H1 (cell line): ENCODE data around the gene CDK10. TPM values are rescaled to one million over a fixed set of nuclear protein-coding genes. Genes with fewer than 3 reads are reported as not detected.
A peak's percentile ranks its signal among the peaks of the same experiment; 100 is the strongest.

ENCODE experiments used
- CTCF ChIA-PET: fragments of 300-600 bp; sonication (Branson Sonifier 250); formaldehyde crosslinking; loops from one replicate; lab custom pipeline; 2021; ENCODE audit not compliant: partially characterized antibody; lab: Charles Lee
- POLR2A ChIA-PET: fragments of 300-600 bp; sonication (Branson Sonifier 250); formaldehyde crosslinking; loops from one replicate; lab custom pipeline; 2021; ENCODE audit warnings: inconsistent platforms; ENCODE audit not compliant: partially characterized antibody; lab: Charles Lee
- DNase-seq, 2 experiments: peaks; one replicate each; pipeline versions ENCODE4 v3.0.0 to v3.0.0-alpha.2; 2010 to 2022; ENCODE audit warnings: low spot score in 2 of 2, low read depth in 1 of 2, mixed read lengths in 1 of 2
- FAIRE-seq: peaks from 2 replicates; lab custom pipeline; 2011; peaks lifted over from hg19 to GRCh38; lab: Jason Lieb, UNC
- H2AFZ ChIP-seq: 2 replicates; pipeline ENCODE4 v1.8.1; 2012; ENCODE audit warnings: low read length, inconsistent platforms
- H2AK5ac ChIP-seq: 2 replicates; pipeline ENCODE4 v1.6.1; 2013; ENCODE audit warnings: low read depth, low read length
- H2BK120ac ChIP-seq: replicated peaks from 2 replicates; pipeline ENCODE3; 2013; ENCODE audit warnings: low read depth, low read length, inconsistent platforms
- H2BK12ac ChIP-seq: 2 replicates; pipeline ENCODE4 v1.6.1; 2013; ENCODE audit warnings: low read depth, low read length
- H2BK15ac ChIP-seq: 2 replicates; pipeline ENCODE4 v1.6.1; 2013; ENCODE audit warnings: low read length
- H2BK20ac ChIP-seq: 2 replicates; pipeline ENCODE4 v1.6.1; 2013; ENCODE audit warnings: low read length
- H2BK5ac ChIP-seq: 2 replicates; pipeline ENCODE4 v1.6.1; 2013; ENCODE audit warnings: low read depth, low read length
- H3K14ac ChIP-seq: 2 replicates; pipeline ENCODE4 v1.6.1; 2013; ENCODE audit warnings: inconsistent platforms; ENCODE audit not compliant: insufficient read length
- H3K18ac ChIP-seq: 2 replicates; pipeline ENCODE4 v1.6.1; 2013; ENCODE audit warnings: low read length; ENCODE audit errors: extremely low read depth
- H3K23ac ChIP-seq: 2 replicates; pipeline ENCODE4 v1.6.1; 2013; ENCODE audit warnings: inconsistent platforms; ENCODE audit not compliant: insufficient read length
- H3K23me2 ChIP-seq: 2 replicates; pipeline ENCODE4 v1.6.1; 2013; ENCODE audit warnings: low read depth, low read length
- H3K27ac ChIP-seq: 2 replicates; pipeline ENCODE4 v1.6.1; 2011; ENCODE audit warnings: low read depth, low read length, inconsistent platforms
- H3K27me3 ChIP-seq, 4 experiments: replicated peaks in 1 of 4; 1 replicate in 1 of 4; 2 replicates in 3 of 4; pipeline versions ENCODE4 v1.6.1 to v1.8.1; 2011 to 2013; ENCODE audit warnings: low read length in 3 of 4, mild to moderate bottlenecking in 3 of 4, inconsistent platforms in 2 of 4, mixed read lengths in 2 of 4, moderate library complexity in 1 of 4; ENCODE audit not compliant: control insufficient read depth in 3 of 4, insufficient read depth in 3 of 4; ENCODE audit errors: extremely low read depth in 1 of 4
- H3K36me3 ChIP-seq, 4 experiments: 2 replicates each; pipeline versions ENCODE4 v1.6.1 to v1.8.1; 2011 to 2013; ENCODE audit warnings: mild to moderate bottlenecking in 4 of 4, low read length in 3 of 4, moderate library complexity in 2 of 4, control low read depth in 1 of 4, inconsistent platforms in 1 of 4; ENCODE audit not compliant: insufficient read depth in 4 of 4, control insufficient read depth in 2 of 4
- H3K4ac ChIP-seq: replicated peaks from 2 replicates; pipeline ENCODE3; 2013; ENCODE audit warnings: low read length, low read depth, mixed read lengths, inconsistent platforms; ENCODE audit not compliant: insufficient read length
- H3K4me1 ChIP-seq, 4 experiments: replicated peaks in 1 of 4; 1 replicate in 1 of 4; 2 replicates in 3 of 4; pipeline versions ENCODE4 v1.6.1 to v1.8.1; 2011 to 2013; ENCODE audit warnings: low read length in 3 of 4, inconsistent platforms in 2 of 4, mixed read lengths in 1 of 4; ENCODE audit not compliant: insufficient read depth in 4 of 4, control insufficient read depth in 3 of 4
- H3K4me2 ChIP-seq, 2 experiments: 2 replicates each; pipeline versions ENCODE4 v1.6.1 to v1.8.1; 2011 to 2013; ENCODE audit warnings: low read depth in 2 of 2, low read length in 2 of 2, control low read depth in 1 of 2, inconsistent platforms in 1 of 2, mild to moderate bottlenecking in 1 of 2; ENCODE audit not compliant: insufficient read depth in 1 of 2
- H3K4me3 ChIP-seq, 4 experiments: fragments of 200-600, 300-600 bp in 1 of 4; sonication (generic), shearing (Covaris generic), sonication (Bioruptor Twin) in 1 of 4; 2 replicates each; pipeline versions ENCODE4 v1.5.1 to v1.8.1; 2011 to 2016; ENCODE audit warnings: low read length in 4 of 4, low read depth in 3 of 4, control low read depth in 2 of 4, inconsistent platforms in 2 of 4, mild to moderate bottlenecking in 2 of 4, mixed read lengths in 1 of 4, moderate library complexity in 1 of 4; ENCODE audit not compliant: insufficient read depth in 2 of 4; ENCODE audit errors: extremely low read depth in 1 of 4
- H3K56ac ChIP-seq: replicated peaks from 2 replicates; pipeline ENCODE3; 2013; ENCODE audit warnings: low read depth, mild to moderate bottlenecking, mixed read lengths, low read length, inconsistent platforms; ENCODE audit not compliant: insufficient read length
- H3K79me1 ChIP-seq: 2 replicates; pipeline ENCODE4 v1.6.1; 2013; ENCODE audit warnings: low read depth, low read length, control low read depth
- H3K79me2 ChIP-seq, 2 experiments: 2 replicates each; pipeline versions ENCODE4 v1.6.1 to v1.8.1; 2012 to 2013; ENCODE audit warnings: low read length in 2 of 2, mild to moderate bottlenecking in 2 of 2, inconsistent platforms in 1 of 2; ENCODE audit not compliant: insufficient read depth in 2 of 2, control insufficient read depth in 1 of 2
- H3K9ac ChIP-seq, 4 experiments: replicated peaks in 1 of 4; 1 replicate in 1 of 4; 2 replicates in 3 of 4; pipeline versions ENCODE4 v1.6.1 to v1.8.1; 2011 to 2013; ENCODE audit warnings: low read depth in 3 of 4, low read length in 3 of 4, control low read depth in 2 of 4, mild to moderate bottlenecking in 2 of 4, moderate library complexity in 2 of 4, inconsistent platforms in 1 of 4; ENCODE audit errors: extremely low read depth in 1 of 4
- H3K9me3 ChIP-seq, 2 experiments: 2 replicates each; pipeline versions ENCODE4 v1.6.1 to v1.8.1; 2012 to 2013; ENCODE audit warnings: mild to moderate bottlenecking in 2 of 2, moderate library complexity in 2 of 2, control low read depth in 1 of 2, inconsistent platforms in 1 of 2, low read depth in 1 of 2, low read length in 1 of 2, mixed read lengths in 1 of 2; ENCODE audit not compliant: insufficient read depth in 2 of 2
- H4K20me1 ChIP-seq, 2 experiments: replicated peaks in 1 of 2; 2 replicates each; pipeline versions ENCODE3 to v1.8.1; 2011 to 2013; ENCODE audit warnings: inconsistent platforms in 2 of 2, low read length in 2 of 2, mild to moderate bottlenecking in 1 of 2; ENCODE audit not compliant: insufficient read depth in 2 of 2, control insufficient read depth in 1 of 2
- H4K5ac ChIP-seq: 2 replicates; pipeline ENCODE4 v1.6.1; 2013; ENCODE audit warnings: low read length, low read depth, mixed read lengths, inconsistent platforms; ENCODE audit not compliant: insufficient read length
- H4K8ac ChIP-seq: 2 replicates; pipeline ENCODE4 v1.8.0; 2013; ENCODE audit warnings: mild to moderate bottlenecking, moderate library complexity, low read length, inconsistent platforms; ENCODE audit not compliant: insufficient read depth; ENCODE audit errors: extremely low read depth
- H4K91ac ChIP-seq: replicated peaks from 2 replicates; pipeline ENCODE3; 2013; ENCODE audit warnings: low read length, mixed read lengths, inconsistent platforms; ENCODE audit not compliant: insufficient read length
- BCL11A ChIP-seq, 2 experiments: IDR thresholded peaks; one replicate each; pipeline ENCODE4 v1.6.1; 2011; ENCODE audit warnings: low read depth in 2 of 2, low read length in 2 of 2, mild to moderate bottlenecking in 2 of 2
- CHD2 ChIP-seq: IDR thresholded peaks from 2 replicates; pipeline ENCODE4 v1.6.1; 2012; ENCODE audit warnings: low read length, improper control_type of control experiment
- EGR1 ChIP-seq: IDR thresholded peaks from 2 replicates; pipeline ENCODE4 v1.6.1; 2011; ENCODE audit warnings: low read depth, low read length, borderline replicate concordance
- GABPA ChIP-seq: IDR thresholded peaks from 2 replicates; pipeline ENCODE4 v1.6.1; 2011; ENCODE audit warnings: mild to moderate bottlenecking, low read length, moderate library complexity, borderline replicate concordance; ENCODE audit not compliant: insufficient read depth
- HDAC6 ChIP-seq: IDR thresholded peaks from one replicate; pipeline ENCODE4 v1.7.1; 2012; ENCODE audit warnings: low read depth, mild to moderate bottlenecking, inconsistent platforms, low read length, moderate library complexity
- JUN ChIP-seq: IDR thresholded peaks from 2 replicates; pipeline ENCODE4 v1.6.1; 2011; ENCODE audit warnings: low read depth, mild to moderate bottlenecking, improper control_type of control experiment, low read length
- JUND ChIP-seq: IDR thresholded peaks from 2 replicates; pipeline ENCODE4 v1.6.1; 2011; ENCODE audit warnings: mild to moderate bottlenecking, improper control_type of control experiment, low read length
- MAFK ChIP-seq: IDR thresholded peaks from 2 replicates; pipeline ENCODE4 v1.6.1; 2012; ENCODE audit warnings: low read depth, mild to moderate bottlenecking, improper control_type of control experiment, low read length
- MAX ChIP-seq: IDR thresholded peaks from 2 replicates; pipeline ENCODE4 v1.6.1; 2012; ENCODE audit warnings: inconsistent platforms
- NANOG ChIP-seq: IDR thresholded peaks from 2 replicates; pipeline ENCODE4 v1.6.1; 2011; ENCODE audit warnings: low read length, low read depth, mild to moderate bottlenecking, inconsistent platforms; ENCODE audit not compliant: insufficient read depth, poor library complexity, severe bottlenecking
- NRF1 ChIP-seq: IDR thresholded peaks from 2 replicates; pipeline ENCODE4 v1.6.1; 2011; ENCODE audit warnings: mild to moderate bottlenecking, low read depth, low read length, improper control_type of control experiment
- POU5F1 ChIP-seq: IDR thresholded peaks from 2 replicates; pipeline ENCODE4 v1.6.1; 2011; ENCODE audit warnings: low read depth, mild to moderate bottlenecking, low read length, moderate library complexity
- SP2 ChIP-seq: IDR thresholded peaks from 2 replicates; pipeline ENCODE4 v1.6.1; 2012; ENCODE audit warnings: mild to moderate bottlenecking, low read length, inconsistent platforms
- TAF1 ChIP-seq: IDR thresholded peaks from 2 replicates; pipeline ENCODE4 v1.6.1; 2011; ENCODE audit warnings: mild to moderate bottlenecking, low read depth, low read length
- WGBS, 2 experiments: shearing (Covaris generic) in 1 of 2; methylation state at CpG; one replicate each; pipeline versions ENCODE4 v1.1.6 to v1.1.7; 2013 to 2015; ENCODE audit warnings: low lambda C conversion rate in 2 of 2, mixed read lengths in 2 of 2, inconsistent platforms in 1 of 2, low coverage in 1 of 2, missing lambda C conversion rate in 1 of 2; ENCODE audit not compliant: insufficient replicate concordance in 2 of 2, insufficient coverage in 1 of 2, insufficient read length in 1 of 2; ENCODE audit errors: extremely low coverage in 1 of 2, missing lambda C conversion rate in 1 of 2; 5-methylcytosine and 5-hydroxymethylcytosine counted together
- polyA plus RNA-seq, 7 experiments: library from polyadenylated mRNA; depleted of rRNA in 3 of 7; stranded (reverse) in 5 of 7; unstranded in 2 of 7; fragments of >200 nt in 5 of 7; fragments of 200-250 nt in 2 of 7; gene quantifications; 1 replicate in 5 of 7; 2 replicates in 1 of 7; 4 replicates in 1 of 7; pipeline versions ENCODE4 v1.2.1 to v1.2.3, GENCODE V29; 2011 to 2013; ENCODE audit warnings: missing spikeins in 2 of 7, mixed read lengths in 2 of 7
- total RNA-seq: library from RNA; stranded (reverse); fragmentation: NEBNext Ultra II Directional; extraction: Animal tissue kit (Norgen Biotek cat#: 25700); gene quantifications from 2 replicates; pipeline ENCODE4 v1.2.1, GENCODE V29; 2021

Gene CDK10
- total and polyA plus RNA-seq, 2 of the 8 experiments (the other 6 are each of a cell fraction or from before 2014, with no cell fraction given) = 49.5 to 83.9 TPM

- H2BK5ac ChIP-seq = no peak overlapping the region
- H3K4me3 ChIP-seq = no peak overlapping the region
- no peak overlapping the region for H3K4me2 ChIP-seq
- no peak overlapping the region for H2AFZ ChIP-seq
- peaks cover 0 to 9% (median 2%) of the 10 kb centered on the region in 4 experiments; a peak in 3 of 7 replicates for H3K27me3 ChIP-seq
- ChIA-PET CTCF (interaction anchor here (0.6 to 7.2 kb wide), 10 partner anchors 7 to 203 kb away, joined by 3 to 69 read pairs (median 4); partner anchors contain the start of gene SPATA2L), POLR2A (interaction anchor here (0.6 to 16.7 kb wide), 5 partner anchors 7 to 166 kb away, joined by 3 to 193 read pairs (median 36); partner anchors contain the start of genes TCF25 and VPS9D1)
- no peak overlapping the region for H4K91ac ChIP-seq
- no peak overlapping the region for H3K4ac ChIP-seq
- H2BK12ac ChIP-seq = 0 out of 2 replicates have a peak overlapping the region, but pooled peaks have one; percentile 50
- H3K14ac ChIP-seq = no peak overlapping the region
- FAIRE-seq = no peak
- no peak for TF ChIP-seq EGR1
- no peak for TF ChIP-seq NRF1
- TF ChIP-seq HDAC6 = no peak
- no peak for TF ChIP-seq MAX
- no peak for TF ChIP-seq GABPA
- no peak for TF ChIP-seq TAF1
- TF ChIP-seq POU5F1 = no peak
- TF ChIP-seq BCL11A (IDR thresholded peaks at IDR 0.05; ENCODE audit: low read depth in 2 of 2, low read length in 2 of 2) = no peak
- no peak for TF ChIP-seq JUND
- no peak for TF ChIP-seq SP2
- no peak for TF ChIP-seq MAFK
- TF ChIP-seq CHD2 = no peak
- no peak for TF ChIP-seq NANOG
- no peak for TF ChIP-seq JUN
- TF ChIP-seq, all 59 proteins: peak for 0
- no peaks in the 10 kb centered on the region for H3K9me3 ChIP-seq
- no peak overlapping the region for H3K56ac ChIP-seq
- H2BK120ac ChIP-seq = no peak overlapping the region
- H3K79me1 ChIP-seq = no peaks in the 10 kb centered on the region
- peak overlapping the region; percentile 92; the same call in 1 of the 2 replicates for H2BK15ac ChIP-seq
- no peak overlapping the region for H3K18ac ChIP-seq
- no peak overlapping the region for H4K5ac ChIP-seq
- H3K4me1 ChIP-seq = peaks cover 0 to 18% (median 12%) of the 10 kb centered on the region in 4 experiments; a peak in 6 of 7 replicates
- H2BK20ac ChIP-seq = no peak overlapping the region
- H3K9ac ChIP-seq = no peak overlapping the region
- 0 out of 2 replicates have a peak overlapping the region, but pooled peaks have one; percentile 4 for H2AK5ac ChIP-seq
- WGBS, 2 experiments = 92% methylated on average over 9 of the region's 9 CpGs; no CpG with 5 or more reads in 1 of the 2 experiments
- H3K23ac ChIP-seq = no peak overlapping the region
- DNase-seq = no peak
- H4K20me1 ChIP-seq = peaks cover 0 to 5% of the 10 kb centered on the region in 2 experiments
- H3K27ac ChIP-seq = no peak overlapping the region
- H3K79me2 ChIP-seq = no peaks in the 10 kb centered on the region
- no peaks in the 10 kb centered on the region for H3K36me3 ChIP-seq
- no peak overlapping the region for H4K8ac ChIP-seq
- H3K23me2 ChIP-seq = peaks cover 3% of the 10 kb centered on the region; the same call in 1 of the 2 replicates
These were observed 21.2 kb downstream of the CDK10 start for GRCh38 chr16:89707695-89708094.
